Suprapubic skin (tissue), 4 donors: ENCODE data around the gene PLCL2.

Source experiments
- CTCF ChIP-seq, 2 donors: fragments of 200-600 bp in 1 of 2; fragments of 450-650 bp in 1 of 2; sonication (generic) in 1 of 2; IDR thresholded peaks; one replicate each; pipeline ENCODE4 v1.5.1; 2016 to 2019; ENCODE audit warnings: antibody characterized with exemption in 2 of 2, mild to moderate bottlenecking in 1 of 2, moderate library complexity in 1 of 2
- EP300 ChIP-seq: sonication (generic); formaldehyde crosslinking; IDR thresholded peaks from one replicate; pipeline ENCODE4 v1.6.1; 2017; ENCODE audit warnings: antibody characterized with exemption
- POLR2A ChIP-seq, 2 donors: fragments of 450-650 bp; IDR thresholded peaks; one replicate each; pipeline ENCODE4 v1.6.1; 2017; ENCODE audit warnings: antibody characterized with exemption in 2 of 2, mild to moderate bottlenecking in 2 of 2, moderate library complexity in 2 of 2
- POLR2AphosphoS5 ChIP-seq, 3 donors: sonication (generic); formaldehyde crosslinking; IDR thresholded peaks; one replicate each; pipeline ENCODE4 v1.6.1; 2017; ENCODE audit warnings: antibody characterized with exemption in 3 of 3

DNA sequence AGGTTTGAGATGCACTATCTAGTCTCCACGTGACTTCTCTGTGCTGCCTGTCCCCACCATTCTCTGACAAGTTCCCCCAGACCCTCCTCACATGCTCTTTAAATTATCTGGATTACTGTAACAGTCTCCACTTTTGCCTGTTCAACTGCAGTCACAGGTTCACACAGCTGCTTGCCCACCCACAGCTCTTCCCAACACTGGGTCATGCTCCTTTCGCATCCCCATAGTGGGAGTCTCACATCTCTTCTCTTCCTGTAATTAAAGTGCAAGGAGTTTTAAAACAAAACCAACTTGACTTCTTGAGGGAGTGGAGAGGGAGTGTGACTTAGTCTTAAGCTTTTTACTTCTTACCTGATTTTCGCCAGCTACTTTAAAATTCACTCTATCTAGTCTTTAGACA lies 178.8 kb downstream of the PLCL2 start:
- TF ChIP-seq POLR2A (IDR thresholded peaks at IDR 0.05) (no peak), CTCF (IDR thresholded peaks at IDR 0.05) (no peak), POLR2AphosphoS5 (IDR thresholded peaks at IDR 0.05) (no peak), EP300 (no peak)
